Stimulated activated CD8-positive, alpha-beta memory T cell treated with anti-CD3 and anti-CD28 coated beads, Interleukin-15, amount 100 ng/mL, for 48 hours (primary cell): Measurements from ENCODE around the gene ANP32E.
"Not testable (repeated sequence)": the region's sequence is repeated elsewhere in the genome, so short reads cannot be mapped to it uniquely, and the experiment has no call there.

Experiments used
- DNase-seq, 2 donors: peaks; one replicate each; pipeline ENCODE4 v3.0.0-alpha.2; 2020; ENCODE audit warnings: low read depth in 2 of 2

The ANP32E gene

DNA sequence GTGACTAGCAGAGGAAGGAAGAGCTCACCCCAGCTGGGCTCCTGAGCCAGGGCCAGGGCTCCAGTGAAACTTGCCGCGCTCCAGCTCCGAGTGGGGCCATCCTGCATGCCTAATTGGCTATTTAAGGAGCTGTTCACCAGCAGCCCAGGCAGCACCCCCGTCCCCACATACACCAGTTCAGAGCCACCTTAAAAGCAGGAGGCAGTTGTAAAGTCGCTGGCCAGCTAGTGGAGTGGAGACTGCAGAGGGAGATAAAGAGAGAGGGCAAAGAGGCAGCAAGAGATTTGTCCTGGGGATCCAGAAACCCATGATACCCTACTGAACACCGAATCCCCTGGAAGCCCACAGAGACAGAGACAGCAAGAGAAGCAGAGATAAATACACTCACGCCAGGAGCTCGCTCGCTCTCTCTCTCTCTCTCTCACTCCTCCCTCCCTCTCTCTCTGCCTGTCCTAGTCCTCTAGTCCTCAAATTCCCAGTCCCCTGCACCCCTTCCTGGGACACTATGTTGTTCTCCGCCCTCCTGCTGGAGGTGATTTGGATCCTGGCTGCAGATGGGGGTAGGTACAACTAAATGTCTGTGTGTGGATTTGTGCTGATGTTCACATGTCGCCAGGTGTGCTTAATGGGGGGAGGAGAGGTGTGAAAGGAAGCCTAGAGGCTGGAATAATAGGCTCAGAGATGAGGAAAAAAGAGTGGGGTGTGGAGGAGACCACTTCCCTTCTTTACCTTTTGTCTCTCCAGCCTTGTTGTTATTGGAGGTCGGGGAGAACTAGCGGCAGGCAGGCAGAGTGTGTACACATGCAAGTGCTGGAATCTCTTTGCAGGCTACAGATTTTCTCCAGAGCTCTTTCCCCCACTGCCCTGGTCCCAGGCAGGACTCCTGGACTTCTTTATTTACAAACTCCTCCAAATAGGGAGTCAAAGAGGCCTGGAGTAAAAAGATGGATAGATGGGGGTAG is 22.0 kb upstream of the ANP32E start, which contains the start of gene CA14:
Gene CA14, plus strand, starts transcription at position 151 of the 962 bp plus-strand sequence. Its CDS starts 355 bp downstream, at position 506.
- DNase-seq = no peak

DNA sequence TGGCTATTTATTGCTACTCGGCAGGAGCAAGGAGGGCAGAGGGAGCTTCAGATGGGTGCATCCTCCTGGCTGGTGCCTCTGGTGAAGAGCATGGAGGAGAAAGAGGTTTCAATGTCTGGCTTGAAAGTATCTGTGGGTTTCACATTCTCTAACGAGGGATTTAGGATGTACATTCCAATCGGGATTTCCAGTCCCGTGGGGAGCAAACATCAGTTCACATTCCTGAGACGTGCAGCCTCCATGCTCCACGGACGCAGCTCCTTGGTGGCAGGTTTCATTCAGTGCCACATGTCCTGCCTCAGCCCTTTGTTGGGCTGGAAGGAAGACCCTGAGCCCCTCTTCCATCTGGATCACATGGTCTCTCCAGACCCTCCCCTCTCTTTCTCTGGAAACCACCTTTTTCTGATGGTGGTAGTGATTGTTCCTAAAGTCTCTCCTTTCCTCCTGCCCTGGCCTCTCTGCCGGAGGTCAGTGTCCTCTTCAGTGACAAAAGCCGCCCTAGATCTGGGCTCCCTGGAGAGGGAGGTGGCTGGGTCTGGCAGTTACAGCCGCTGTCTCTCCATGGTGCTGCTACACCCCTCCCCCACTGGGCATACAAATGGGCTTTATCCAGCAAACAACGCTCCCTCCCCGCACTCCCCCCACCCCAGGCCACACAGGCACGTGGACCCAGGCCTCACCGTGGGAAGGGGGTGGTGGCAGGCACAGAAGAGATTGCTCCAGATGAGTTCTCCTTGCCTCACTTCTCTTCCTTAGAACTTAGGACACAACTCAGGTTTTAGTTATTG is 20.8 kb upstream of the ANP32E start:
- DNase-seq = no peak

DNA sequence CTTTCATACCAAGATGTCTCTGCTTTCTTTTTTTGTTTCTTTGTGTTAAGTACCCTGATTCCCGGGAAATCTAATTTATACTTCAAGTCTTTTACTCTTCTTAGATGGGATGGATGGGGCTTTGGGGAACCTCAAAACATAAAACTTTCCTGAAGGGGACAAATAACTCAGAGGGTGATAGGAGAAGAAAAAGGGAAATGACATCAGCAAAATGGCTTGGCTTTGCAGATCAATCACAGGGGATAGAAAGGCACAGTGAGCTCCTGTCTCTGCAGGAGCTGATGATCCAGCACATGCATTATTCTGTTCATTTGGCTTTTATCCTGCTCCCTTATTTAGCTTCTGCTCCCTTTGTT is 20.3 kb upstream of the ANP32E start:
- no peak for DNase-seq

DNA sequence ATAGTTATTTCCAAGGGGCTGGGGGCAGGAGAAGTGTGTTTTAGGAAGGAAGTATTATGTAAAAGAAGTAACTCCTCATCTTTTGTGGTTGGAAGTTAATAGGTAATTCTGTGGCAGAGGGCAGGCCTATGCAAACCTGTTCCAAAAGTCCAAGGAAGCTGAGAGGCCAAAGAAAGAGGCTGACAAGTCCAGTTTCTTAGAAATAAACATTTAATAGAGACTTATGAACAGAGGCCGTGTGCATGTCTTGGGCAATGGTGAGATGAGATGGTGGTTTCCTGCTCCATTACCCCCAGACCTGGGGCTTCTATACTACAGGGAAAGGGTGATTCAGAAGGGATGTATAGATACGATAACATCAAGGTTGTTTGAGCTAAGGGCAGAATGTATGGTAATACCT is 14.0 kb upstream of the ANP32E start:
- DNase-seq = no peak

DNA sequence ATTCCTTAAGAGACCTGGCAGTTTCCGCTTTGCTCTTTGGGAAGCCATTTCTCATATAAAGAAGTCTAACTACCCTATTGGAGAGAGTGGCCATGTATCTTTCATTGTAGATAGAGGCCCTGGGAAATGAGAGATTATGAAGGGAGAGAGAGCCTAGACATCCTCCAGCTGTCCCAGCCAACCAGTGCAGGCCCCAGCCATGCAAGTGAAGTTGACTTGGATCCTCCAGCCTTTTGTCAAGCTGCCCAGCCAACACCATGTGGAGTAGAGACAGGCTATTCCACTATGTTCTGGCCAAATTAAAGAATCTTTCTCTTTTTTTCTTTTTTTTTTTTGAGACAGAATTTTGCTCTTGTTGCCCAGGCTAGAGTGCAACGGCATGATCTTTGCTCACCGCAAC is 7.1 kb upstream of the ANP32E start:
- no peak for DNase-seq

DNA sequence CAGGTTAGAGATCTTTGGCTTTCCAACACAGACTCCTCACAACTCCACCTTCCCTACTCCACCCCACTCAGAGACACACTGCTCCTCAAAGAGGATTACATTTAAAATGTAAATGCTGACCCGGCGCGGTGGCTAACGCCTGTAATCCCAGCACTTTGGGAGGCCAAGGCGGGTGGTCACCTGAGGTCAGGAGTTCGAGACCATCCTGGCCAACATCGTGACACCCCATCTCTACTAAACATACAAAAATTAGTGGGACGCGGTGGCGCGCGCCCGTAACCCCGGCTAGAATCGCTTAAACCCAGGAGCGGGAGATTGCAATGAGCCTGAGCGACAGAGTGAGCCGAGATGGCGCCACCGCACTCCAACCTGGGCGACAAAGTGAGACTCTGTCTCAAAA is 1.8 kb upstream of the ANP32E start:
- DNase-seq = no peak

DNA sequence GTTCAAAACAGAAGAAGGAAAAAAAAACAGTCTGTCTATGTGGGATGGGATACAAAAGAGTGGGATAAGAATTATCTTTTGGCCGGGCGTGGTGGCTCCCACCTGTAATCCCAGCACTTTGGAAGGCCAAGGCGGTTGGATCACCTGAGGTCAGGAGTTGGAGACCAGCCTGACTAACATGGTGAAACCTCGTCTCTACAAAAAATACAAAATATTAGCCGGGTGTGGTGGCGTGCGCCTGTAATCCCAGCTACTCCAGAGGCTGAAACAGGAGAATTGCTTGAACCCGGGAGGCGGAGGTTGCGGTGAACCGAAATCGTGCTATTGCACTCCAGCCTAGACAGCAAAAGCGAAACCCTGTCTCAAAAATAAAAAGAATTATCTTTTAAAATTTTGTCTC is 1.3 kb upstream of the ANP32E start:
- not testable (repeated sequence) for DNase-seq

DNA sequence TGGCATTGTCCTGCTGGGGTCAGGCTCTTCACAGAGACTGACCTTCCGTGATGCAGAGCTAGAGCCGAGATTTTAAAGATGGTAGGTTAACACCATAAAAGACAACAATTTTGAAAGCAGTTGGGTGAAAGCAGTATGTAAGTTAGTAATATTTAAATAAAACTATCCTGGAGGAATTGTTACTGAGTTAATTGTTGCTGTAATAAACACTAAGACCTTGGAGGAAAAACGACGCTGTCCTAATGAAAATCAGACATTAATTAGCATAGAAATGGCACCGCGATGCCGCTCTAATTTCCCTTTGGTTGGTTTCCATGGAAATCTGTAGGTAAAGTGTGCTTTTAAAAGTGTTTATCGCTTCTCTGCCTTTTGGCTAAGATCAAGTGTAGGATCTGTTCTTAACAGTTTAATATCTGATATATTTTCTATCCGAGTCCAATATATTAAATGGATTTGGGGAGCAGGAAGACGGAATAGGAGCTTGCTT is 745 bp upstream of the ANP32E start:
- DNase-seq = no peak

DNA sequence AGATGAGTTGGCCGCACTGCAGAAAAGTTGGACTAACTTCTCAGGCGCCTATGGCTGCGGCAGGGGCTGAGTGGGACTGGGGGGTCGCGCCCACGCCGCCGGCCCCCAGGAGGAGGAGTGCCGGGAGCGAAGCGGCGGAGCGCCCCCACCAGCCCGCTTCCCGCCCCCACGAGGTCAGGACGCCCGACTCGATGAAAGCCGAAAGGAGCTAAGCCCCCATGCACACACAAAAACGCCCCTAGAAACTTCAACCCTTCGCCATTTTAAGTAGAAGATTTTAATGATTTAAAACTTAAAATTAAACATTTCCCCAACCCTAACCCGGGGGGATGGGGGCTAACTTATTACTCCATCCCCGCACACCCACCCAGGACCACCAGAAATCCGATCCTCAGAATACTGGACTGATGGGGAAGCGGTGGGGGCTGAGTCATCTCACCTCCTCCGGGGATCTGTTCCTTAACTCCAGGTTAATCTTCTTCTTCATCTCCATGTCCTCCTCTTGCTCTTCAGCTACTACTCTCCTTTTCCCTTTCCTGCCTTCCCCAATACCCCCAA is 539 bp downstream of the ANP32E start:
- DNase-seq = peak in 1 of 2 donors; percentile 12

DNA sequence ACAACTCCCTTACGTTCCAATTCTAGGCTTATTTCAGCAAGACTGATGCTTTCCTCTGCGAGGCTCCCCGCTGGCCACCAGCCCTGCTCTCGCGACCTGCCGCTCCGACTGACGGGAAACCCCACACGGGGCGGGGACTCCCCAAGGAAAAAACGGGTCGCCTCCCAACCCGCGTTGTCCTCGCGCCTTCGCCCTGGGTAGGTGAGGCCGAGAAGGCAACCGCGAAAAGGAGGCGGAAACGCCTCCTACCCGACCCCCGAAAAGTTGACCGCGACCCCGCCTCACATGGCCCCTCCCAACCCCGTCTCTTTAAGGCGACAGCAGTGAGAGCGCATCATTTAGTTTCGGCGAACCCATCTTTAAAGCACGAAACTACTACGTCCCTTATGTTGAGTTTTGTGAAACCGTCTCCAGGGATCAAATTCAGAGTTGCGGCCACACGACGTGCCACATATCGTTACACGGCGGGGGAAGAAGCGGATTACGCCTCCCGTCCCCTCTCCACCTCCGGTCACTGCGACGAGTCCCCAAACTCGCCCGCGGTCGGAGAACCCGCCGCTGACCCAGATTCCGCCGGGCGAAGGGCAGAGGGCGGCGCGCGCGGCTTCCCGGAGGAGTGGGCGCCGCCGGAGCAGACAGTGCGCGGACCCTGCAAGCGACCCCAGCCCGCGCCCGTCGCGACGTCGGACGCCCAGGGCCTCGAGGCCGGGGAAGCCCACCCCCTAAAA is 1.2 kb downstream of the ANP32E start:
- DNase-seq = peak; percentile 90 to 95

DNA sequence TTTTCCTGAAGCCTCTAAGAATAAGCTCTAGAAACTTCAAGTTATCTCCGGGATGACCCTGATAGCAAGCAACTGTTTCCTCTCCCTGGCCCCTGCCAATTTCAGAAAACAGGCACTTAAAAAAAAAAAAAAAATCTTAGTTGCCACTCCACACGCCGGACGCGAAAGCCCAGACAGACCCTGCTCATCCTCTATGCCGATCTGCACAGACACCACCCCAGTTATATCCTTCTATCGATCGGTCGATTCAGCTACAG is 1.7 kb downstream of the ANP32E start:
- no peak for DNase-seq

DNA sequence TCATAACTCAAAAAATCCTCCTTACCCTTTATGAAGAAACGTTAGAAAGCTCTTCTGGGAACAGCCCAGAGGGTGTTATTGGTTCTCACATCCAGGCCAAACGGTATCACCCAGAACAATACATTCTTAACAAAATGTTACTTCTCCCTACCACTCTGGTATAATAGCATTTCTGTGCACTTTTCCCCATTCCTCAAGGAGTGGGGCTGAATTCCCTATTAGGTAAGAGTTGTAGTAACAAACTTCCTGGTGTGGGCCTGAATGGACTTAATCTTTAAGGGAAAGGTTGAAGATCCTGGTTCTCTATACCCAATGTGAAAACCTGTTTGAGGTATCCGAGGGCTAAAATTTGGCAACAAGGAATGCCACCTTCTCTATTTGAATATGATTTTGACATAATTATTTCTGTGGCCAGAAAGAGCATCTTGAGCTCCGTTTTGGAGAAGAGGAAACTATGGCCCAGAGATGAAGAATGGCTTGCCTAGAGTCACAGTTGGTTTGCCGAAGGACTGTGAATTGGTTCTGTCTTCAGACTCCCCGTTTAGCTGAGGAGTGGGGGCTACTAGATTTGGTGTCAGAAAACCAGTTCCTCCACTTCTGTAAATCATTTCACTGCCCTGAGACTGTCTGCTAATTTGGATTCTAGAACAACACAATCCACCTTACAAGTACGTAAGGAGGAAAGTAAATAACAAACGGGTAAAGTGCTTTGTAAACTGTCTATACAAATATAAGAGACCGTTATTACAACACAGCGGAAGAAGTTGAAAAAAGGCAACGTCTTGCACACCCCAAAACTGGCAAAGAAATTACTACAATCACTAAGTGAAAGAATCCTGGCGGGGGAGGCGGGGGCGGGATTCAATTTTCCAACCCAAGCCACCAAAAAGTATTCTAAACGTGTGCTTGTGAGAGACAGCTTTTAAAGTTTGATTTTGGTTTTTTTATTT is 2.3 kb downstream of the ANP32E start:
- DNase-seq = peak in 1 of 2 donors; percentile 21

DNA sequence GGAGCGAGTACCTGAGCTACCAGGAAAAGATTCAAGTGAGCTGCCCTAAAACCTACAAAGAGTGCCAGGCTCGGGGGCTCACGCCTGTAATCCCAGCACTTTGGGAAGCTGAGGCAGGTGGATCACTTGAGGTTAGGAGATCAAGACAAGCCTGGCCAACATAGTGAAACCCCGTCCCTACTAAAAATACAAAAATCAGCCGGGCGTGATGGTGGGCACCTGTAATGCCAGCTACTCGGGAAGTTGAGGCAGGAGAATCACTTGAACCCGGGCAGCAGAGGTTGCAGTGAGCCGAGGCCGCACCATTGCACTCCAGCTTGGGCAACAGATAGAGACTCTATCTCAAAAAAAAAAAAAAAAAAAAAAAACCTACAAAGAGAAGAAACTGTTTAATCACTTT is 3.0 kb downstream of the ANP32E start:
- not testable (repeated sequence) for DNase-seq

DNA sequence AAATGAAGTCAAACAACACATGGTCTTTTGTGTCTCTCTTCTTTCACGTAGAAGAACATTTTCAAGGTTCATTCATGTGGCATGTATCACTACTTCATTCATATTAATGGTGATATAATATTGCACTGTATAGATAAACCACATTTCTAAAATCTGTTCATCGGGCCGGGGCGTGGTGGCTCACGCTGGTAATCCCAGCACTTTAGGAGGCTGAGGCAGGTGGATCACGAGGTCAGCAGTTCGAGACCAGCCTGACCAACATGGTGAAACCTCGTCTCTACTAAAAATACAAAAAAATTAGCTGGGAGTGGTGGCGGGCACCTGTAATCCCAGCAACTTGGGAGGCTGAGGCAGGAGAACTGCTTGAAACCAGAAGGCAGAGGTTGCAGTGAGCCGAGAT is 7.7 kb downstream of the ANP32E start:
- not testable (repeated sequence) for DNase-seq

DNA sequence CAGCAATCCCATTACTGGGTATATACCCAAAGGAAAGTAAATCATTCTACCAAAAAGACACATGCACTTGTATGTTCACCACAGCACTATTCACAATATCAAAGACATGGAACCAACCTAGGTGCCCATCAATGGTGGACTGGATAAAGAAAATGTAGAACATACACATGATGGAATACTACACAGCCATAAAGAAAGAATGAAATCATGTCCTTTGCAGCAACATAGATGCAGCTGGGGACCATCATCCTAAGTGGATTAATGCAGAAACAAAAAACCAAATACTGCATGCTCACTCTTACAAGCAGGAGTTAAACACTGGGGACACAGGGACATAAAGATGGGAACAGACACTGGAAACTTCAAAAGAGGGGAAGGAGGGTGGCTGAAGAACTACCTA is 8.7 kb downstream of the ANP32E start:
- DNase-seq = no peak

DNA sequence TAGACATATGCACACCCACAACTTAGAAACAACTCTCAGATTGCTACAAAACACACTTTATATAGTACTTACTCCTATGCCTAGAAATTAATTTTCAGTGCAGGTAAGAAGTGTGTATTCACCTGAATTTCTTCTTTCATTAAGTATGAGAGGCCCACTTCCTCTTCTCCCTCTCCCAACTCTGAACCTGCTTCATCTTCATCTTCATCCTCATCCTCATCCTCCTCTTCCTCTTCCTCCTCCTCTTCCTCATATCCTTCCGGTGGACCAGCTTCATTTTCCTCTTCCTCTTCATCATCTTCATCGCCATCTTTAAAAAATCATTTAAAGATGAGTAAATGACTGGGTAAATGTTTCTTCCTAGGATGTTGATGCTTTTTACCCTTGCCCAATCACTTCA is 9.4 kb downstream of the ANP32E start:
- DNase-seq = no peak

DNA sequence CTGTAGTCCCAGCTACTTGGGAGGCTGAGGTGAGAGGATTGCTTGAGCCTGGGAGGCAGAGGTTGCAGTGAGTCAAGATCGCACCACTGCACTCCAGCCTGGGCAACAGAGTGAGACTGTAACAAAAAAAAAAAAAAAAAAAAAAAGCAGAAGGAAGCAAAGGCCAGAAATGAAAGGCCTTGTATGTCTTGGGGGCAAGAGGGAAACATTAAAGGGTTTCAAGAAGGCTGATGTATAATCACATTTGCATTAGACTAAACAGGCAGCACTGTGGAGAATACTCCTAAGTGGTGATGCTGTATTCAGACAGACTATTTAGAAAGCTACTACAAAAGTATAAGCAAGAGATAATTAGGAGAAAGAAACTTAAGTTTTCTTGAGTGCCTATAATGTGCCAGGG is 10.4 kb downstream of the ANP32E start:
- no peak for DNase-seq

DNA sequence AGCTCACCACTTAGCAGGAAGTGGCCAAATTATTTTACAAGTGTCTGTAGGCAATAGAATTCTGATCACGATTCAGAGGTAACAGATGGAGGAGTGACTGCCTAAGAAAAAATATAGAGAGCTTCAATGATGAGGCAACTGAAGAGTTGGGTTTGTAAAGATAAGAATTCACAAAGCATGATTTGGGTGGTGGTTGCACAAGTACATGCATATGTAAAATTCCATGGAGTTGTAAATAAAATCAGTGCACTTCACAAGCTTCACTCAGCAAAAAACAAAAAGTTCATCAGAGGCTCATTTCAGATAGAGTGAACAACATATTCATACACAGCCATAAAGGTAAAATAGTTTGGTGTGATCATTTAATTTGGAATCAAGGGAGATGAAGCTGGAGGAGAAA is 10.9 kb downstream of the ANP32E start:
- DNase-seq = no peak

DNA sequence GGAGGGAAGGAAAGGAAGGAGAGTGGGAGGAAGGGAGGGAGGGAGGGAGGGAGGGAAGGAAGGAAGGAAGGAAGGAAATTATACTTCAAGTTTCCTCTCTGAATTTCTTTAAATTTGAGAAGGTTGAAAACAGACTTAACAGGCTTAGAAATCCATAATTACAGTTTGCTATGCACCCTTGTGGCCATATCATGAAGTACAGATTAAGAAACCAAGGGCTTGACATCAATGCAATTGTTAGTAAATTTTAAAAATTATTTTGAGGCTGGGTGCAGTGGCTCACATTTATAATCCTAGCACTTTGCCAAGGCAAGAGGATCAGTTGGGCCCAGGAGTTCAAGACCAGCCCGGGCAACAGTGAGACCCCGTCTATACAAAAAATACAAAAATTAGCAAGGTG is 14.4 kb downstream of the ANP32E start:
- DNase-seq = no peak

DNA sequence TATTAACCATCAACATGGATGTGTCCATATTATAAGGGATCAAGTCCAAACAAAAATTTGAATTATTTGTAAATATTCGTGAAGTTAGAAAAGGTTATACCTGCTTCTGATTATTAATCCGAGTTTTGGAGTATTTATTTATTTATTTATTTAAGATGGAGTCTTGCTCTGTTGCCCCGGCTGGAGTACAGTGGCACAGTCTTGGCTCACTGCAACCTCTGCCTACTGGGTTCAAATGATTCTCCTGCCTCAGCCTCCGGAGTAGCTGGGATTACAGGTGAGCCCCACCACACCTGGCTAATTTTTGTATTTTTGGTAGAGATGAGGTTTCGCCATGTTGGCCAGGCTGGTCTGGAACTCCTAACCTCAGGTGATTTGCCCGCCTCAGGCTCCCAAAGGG is 20.1 kb downstream of the ANP32E start:
- not testable (repeated sequence) for DNase-seq
